Effector CD8-positive, alpha-beta T cell (primary cell): Measurements from ENCODE around the gene ZDHHC7.
"Not testable (repeated sequence)": the region's sequence is repeated elsewhere in the genome, so short reads cannot be mapped to it uniquely, and the experiment has no call there.

Experiments
- DNase-seq: peaks from one replicate; lab custom pipeline; 2025; lab: John Stamatoyannopoulos, UW

ZDHHC7 gene

GRCh38 chr16:84938616-84939015 lies 72.7 kb downstream of the ZDHHC7 start:
- not testable (repeated sequence) for DNase-seq

- no peak for DNase-seq
Observed at GRCh38 chr16:84937196-84938005, 73.9 kb downstream of the ZDHHC7 start.

- no peak for DNase-seq
Observed at GRCh38 chr16:84933774-84934631, 77.3 kb downstream of the ZDHHC7 start.

- no peak for DNase-seq
Observed at GRCh38 chr16:84932681-84933080, 78.7 kb downstream of the ZDHHC7 start.

- no peak for DNase-seq
Observed at GRCh38 chr16:84931506-84931905, 79.8 kb downstream of the ZDHHC7 start.

- no peak for DNase-seq
Observed at GRCh38 chr16:84931107-84931494, 80.2 kb downstream of the ZDHHC7 start.

GRCh38 chr16:84930298-84931106 lies 80.8 kb downstream of the ZDHHC7 start:
- DNase-seq = no peak

- DNase-seq = no peak
Observed at GRCh38 chr16:84929421-84930297, 81.7 kb downstream of the ZDHHC7 start.

GRCh38 chr16:84928679-84929420 lies 82.5 kb downstream of the ZDHHC7 start:
- DNase-seq = no peak

GRCh38 chr16:84927621-84928591 lies 83.4 kb downstream of the ZDHHC7 start:
- DNase-seq = no peak

- no peak for DNase-seq
Observed at GRCh38 chr16:84926462-84926861, 84.9 kb downstream of the ZDHHC7 start.

- DNase-seq = no peak
Observed at GRCh38 chr16:84925773-84926372, 85.5 kb downstream of the ZDHHC7 start.

- DNase-seq = peak; percentile 61
Observed at GRCh38 chr16:84925092-84925772, 86.1 kb downstream of the ZDHHC7 start.

GRCh38 chr16:84924331-84925091 lies 86.8 kb downstream of the ZDHHC7 start:
- DNase-seq = no peak
